Keratinocyte (primary cell): ENCODE results near the gene DCTN4.

ENCODE experiments used
- CTCF ChIP-seq, 3 experiments: IDR thresholded peaks in 1 of 3; conservative IDR thresholded peaks in 1 of 3; optimal IDR thresholded peaks in 1 of 3; 2 replicates in 2 of 3; 3 replicates in 1 of 3; pipeline versions ENCODE3 to v1.5.1; 2011; ENCODE audit warnings: low read length in 3 of 3, mild to moderate bottlenecking in 3 of 3, moderate library complexity in 2 of 3, control low read depth in 1 of 3, inconsistent platforms in 1 of 3; ENCODE audit not compliant: insufficient read depth in 2 of 3; ENCODE audit errors: extremely low read depth in 1 of 3
- EZH2 ChIP-seq: IDR thresholded peaks from one replicate; pipeline ENCODE4 v1.6.1; 2012; ENCODE audit warnings: inconsistent platforms, mild to moderate bottlenecking, low read length, moderate library complexity

GRCh38 chr5:150766251-150766650 lies 7.4 kb upstream of the DCTN4 start:
- TF ChIP-seq CTCF (optimal IDR thresholded peaks at IDR 0.05 in 1 of 3, IDR thresholded peaks at IDR 0.05 in 1 of 3, conservative IDR thresholded peaks at IDR 0.05 in 1 of 3; ENCODE audit: extremely low read depth in 1 of 3, insufficient read depth in 2 of 3, low read length in 3 of 3) (no peak), EZH2 (no peak)
